Astrocyte of the hippocampus (primary cell): Measurements from ENCODE around the gene BACH2.
A peak's percentile ranks its signal among the peaks of the same experiment; 100 is the strongest.

Experiments
- DNase-seq: peaks from one replicate; pipeline ENCODE4 v3.0.0; 2011; ENCODE audit warnings: low read depth, low spot score

Gene BACH2

DNA sequence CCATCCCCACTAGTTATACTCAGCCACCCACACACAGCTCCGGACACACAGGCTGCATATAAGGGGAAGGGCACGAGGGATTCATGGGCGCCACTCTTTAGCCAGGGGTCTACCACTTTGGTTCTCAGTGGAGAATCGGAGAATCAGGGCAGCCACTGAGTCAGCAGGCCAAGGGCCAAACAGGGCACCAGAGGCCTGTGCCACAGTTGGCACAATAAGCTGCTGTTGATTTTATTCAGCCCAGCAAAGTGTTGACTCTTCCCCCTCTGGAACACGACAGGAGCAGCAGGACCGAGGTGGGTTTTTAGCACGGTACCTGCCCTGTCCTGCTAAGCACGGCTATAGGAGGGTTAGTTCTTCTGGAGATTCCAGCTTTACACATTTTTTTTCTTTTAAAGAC, 354.0 kb downstream of the BACH2 start:
- DNase-seq, result no peak

DNA sequence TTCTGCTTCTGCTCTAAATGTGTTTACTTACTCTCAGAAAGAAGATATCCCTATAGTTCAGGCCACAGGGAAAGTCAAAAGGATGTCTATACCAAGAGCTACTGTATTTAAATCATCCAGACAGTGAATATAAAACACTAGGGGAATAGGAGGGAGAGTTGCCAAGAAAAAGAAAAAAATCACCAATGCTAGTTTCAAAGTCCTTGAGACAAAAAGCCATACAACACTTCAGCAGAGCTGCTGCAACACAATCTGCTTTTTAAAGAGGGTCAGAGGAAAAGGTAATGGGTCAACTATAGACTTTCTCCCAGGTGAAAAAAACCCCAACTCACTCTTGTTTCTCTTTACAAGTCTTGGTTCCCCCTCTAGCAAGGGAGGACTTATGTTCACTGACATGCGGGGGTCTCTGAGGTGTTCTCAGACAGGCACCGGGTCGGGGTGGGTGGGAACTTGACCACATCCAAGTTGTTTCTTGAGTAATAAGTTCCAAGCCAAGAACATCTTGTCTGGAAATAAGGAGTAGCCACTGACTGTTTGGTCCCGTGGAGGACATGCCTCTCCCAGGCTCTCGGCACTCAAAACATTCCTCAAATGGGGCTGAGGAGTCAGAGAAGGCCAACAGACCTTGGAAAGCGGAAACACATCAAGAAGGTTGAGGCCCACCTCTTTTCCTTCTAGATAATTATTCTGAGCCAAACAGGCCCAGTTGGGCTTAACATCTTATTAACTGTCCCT, 354.7 kb downstream of the BACH2 start:
- DNase-seq, result no peak

DNA sequence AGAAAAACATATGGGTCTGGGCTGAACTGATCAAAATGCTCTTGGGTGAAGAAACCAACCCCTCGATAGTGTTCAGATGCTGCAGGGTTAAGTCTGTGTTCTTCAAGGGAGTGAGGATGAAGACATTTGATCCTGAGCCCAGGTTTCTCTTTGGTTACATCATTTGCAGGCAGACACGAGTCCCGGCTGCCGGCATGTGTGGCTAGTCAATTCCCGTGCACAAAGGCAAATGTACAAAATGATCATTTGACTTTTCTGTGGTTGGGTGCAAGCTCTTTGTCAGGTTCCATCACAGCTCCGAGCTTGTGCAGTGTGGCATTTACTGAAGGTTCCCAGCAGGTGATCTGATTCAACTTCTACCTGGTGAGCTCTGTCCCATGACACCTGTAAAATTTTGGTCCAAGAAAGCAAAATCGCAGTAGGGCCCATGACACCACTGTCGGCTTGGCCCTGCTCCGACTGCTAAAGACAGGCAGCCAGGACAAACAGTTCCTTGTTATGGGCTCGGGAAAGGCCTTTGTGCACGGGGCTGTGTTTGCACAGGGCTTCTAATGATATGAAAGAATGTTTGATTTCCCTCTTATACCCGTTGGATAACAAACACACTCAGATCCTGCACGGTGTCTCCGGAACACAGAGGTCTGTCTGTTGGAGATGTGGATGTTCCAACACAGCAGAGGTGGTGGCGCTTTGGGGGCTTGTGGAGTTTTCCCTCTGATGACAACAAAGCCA, 355.4 kb downstream of the BACH2 start:
- peak; percentile 65 for DNase-seq

DNA sequence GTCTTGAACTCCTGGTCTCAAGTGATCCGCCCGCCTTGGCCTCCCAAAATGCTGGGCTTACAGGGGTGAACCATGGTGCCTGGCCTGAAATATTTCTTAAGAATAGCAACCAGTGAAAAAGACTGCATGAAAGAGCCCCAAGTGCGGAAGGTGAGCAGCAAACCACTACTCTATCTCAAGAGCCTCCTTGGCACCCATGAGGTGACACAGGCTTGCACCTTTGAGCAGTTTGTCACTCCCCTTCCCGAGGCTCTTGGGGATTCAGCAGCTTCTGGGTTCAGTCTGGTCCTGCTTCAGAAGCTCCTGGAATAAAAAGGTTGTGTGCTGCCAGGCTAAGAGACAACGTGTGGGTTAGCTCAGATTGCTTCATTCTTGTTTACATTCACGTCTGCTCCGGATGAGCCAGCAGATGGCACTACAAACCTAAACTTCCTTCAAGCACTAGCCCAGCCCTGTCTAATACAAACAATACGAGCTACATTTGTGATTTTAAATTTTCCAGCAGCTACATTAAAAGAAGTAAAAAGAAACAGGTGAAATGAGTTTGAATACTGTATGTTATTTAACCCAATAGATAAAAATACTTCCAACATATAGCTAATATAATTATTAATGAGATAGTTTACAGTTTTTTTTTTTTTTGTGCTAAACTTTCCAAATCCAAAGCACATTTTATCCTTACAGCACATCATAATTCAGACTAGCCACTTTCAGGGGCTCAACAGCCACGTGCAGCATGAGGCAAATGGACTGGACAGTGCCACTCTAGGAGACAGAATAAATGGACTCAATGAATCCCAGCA, 356.2 kb downstream of the BACH2 start:
- DNase-seq, result peak; percentile 88

DNA sequence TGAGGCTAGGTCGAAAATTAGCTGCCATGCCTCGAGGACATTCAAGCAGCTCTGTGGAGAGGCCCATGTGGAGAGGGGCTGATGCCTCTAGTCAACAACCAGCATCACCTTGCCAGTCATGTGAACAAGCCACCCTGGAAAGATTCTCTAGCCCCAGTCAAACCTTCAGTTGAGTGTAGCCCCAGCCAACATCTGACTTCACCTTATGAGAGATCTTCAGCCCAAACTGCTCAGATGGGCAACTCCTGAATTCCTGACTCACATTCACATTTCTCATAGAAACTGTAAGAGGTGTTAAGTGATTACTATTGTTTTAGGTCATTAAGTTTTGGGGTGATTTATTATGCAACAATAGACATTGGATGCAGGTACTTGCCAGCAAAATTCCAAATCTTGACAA, 357.5 kb downstream of the BACH2 start:
- DNase-seq, result no peak

DNA sequence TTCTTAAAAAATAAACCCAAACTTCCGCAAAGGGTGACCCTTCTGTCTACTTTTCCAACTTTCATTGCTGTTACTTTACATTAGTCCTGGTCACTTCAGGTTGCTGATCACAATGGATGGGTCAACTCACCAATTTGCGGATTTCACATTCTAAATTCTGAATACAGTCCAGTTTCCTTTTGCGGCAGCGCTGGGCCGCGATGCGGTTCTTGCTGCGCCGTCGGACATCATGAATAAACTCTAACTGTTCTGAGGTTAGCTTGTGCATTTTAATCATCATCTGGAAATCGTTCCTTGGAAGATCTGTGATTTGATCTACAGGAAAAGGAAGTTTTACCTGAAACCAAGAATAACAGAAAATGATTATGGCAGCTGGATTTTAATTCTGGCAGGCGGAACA, 358.6 kb downstream of the BACH2 start:
- no peak for DNase-seq

DNA sequence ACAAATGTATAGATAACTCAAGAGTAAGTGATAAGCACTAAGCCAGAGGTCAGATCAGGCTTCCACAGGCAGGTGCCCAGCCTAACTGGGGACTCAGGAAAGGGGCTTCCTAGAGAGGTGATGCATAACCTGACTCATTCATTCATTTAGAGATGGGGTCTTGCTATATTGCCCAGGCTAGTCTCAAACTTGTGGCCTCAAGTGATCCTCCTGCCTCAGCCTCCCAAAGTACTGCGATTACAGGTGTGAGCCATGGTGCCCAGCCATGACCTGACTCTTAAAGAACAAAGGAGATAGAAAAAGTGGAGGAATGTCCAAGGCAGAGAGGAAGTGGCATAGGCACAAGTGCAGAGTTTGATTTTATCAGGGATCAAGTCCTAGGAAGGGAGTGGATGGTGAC, 360.5 kb downstream of the BACH2 start:
- no peak for DNase-seq

DNA sequence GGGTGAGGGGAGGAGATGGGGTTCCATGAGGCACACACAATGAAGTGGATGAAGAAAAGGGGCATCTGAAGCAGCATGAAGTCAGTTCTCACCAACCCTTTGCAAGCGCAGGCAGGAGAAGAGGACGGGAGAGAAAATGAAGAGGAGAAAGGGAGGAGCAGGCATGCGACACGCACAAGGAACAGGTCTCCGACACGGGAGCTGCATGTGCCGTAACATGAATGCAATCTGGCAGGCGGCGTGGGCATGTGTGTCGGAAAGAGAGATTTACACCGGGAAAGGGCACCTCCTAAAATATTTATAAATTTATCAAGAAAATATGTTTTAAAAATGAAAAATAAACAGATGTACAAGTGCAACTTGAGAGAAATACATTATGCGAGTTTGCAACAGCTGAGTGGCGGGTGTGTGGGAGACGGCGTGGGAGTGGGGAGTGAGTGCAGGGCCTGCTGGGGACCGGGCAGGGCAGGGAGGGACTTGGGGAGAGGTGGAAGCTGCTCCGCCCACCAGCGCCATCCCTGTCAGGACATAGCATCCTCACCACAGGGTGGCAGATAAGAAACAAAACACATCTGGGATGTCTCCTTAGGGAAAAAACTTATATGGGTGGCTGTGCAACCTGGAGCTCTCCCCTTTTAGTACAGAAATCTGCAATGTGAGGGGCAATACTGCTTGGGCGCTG, 361.8 kb downstream of the BACH2 start:
- DNase-seq, result no peak

DNA sequence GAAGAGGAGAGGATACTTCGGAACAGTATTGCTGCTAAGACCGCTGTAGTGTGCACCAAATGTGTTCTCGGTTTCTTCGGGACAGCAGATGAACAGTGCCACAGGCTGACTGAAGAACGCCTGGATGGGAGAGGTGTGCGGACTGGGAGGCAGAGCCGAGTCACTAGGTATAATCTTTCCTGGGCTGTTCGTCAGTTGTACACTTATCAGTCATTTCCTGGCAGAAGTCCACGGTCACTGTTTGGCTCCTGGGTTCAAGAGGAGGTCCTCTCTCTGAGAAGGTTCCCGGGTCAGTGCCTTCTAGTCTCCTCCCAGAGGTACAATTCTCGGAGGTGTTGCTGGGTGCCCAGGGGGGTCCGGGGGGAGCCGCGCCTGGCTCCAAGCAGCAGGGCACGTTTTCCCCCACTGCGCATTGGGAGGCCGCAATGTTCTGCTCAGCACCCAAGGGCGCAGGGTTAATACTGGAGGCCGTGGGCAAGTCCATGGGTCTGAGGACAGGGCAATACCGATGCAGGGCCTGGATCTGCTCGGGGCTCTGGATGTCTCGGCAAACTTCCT, 364.3 kb downstream of the BACH2 start:
- no peak for DNase-seq

DNA sequence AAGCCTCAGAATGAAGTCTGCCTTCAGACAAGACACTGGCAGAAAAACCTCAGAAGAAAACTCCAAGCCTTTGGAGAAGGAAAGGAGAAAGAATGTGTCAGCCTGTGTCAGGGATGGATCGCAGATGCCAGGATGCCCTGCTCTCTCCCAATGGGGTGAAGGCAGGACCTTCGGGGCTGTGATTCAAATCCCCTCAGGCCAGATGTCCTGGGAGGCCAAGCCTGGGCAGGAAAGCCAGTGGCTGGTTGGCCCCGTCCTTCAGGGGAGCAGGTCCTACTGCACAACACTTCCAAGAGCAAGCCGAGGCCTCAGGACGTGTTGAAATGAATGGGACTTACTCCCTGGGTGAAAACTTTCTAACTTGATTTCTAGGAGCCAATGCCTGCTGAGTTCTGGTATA, 365.9 kb downstream of the BACH2 start:
- no peak for DNase-seq

DNA sequence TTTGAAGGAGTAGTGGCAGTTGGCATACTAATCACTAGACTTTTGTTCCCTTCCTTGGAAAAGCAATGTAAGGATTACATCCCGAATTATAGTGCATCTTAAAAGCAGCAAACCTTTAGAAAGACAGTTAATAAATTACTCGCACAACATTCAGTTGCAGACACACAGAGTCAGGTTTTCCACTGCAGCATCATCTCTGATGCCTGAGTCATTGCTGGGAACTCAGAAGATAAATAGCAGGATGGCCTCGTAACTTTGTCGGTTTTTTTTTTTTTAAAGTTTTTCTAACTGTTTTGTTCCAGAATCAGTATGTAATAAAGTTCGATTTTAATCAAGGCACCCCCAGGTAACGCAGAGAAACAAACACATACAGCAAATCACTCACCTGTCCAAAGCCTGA, 368.0 kb downstream of the BACH2 start:
- peak; percentile 57 for DNase-seq

DNA sequence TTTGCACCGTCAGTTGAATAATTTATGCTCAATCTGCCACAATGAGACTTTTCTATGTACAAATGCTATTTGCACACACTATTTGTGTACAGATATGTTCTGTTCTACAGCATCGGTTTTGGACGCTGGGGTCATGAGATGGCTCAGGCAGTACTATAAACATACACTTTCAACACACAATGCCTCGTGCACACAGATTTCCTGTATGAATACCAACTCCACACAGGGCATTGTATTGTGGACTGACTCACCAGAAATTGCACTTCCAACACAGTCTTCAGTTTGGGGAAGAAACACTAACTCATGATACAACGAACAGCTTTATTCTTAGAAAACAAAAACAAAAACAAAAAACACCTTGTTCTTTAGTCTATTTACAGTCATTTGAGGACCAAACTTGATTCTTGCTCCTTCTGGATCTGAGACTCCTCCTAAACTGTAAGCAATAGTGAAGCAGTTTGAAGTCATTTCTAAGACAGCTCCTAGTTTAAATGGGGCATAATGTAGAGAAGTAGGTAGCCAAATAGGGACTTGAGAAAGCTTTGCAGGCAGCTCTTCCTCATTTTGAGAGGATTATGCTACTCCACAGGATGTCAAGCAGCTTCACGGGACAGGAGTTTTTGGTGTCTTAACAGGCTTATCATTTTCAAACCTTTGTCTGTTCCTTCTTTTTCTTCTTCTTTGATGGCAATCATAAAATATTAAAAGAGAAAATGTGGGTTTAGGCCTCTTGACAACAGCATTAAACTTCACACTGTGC, 368.7 kb downstream of the BACH2 start:
- DNase-seq, result peak; percentile 44

DNA sequence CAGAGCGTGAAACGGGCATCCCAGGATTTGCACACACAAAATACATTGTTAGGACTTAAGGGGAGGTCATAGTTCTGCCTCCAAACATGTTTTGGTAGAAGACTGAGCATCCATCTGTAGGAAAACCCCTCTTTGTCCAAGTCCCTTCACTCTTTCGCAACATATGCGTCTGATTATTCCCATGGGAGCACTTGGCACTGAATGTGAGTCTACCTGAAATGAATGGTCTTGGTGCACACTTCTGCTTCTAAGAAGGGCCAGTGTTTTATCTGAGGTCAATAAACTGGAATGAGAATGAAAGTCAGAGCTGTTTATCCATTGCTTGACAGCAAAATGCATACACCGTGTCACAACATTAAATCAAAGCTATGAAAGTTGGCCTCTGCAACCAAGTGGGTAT, 369.4 kb downstream of the BACH2 start:
- no peak for DNase-seq

DNA sequence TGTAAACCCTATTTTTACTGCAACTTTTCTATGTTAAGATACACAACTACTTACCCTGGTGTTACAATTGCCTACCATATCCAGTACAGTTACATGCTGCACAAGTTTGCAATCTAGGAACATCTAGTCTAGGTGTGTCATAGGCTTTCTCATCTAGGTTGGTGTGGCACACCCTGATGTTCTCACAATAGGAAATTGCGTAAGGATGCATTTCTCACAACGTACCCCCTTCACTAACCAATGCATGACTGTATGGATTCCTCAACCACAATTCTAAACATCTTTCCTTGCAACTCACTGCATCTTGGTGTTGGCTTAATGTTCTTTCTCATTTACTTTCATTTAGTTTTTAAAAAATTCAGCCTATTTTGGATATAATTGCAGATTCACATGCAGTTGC, 370.8 kb downstream of the BACH2 start:
- DNase-seq, result no peak

DNA sequence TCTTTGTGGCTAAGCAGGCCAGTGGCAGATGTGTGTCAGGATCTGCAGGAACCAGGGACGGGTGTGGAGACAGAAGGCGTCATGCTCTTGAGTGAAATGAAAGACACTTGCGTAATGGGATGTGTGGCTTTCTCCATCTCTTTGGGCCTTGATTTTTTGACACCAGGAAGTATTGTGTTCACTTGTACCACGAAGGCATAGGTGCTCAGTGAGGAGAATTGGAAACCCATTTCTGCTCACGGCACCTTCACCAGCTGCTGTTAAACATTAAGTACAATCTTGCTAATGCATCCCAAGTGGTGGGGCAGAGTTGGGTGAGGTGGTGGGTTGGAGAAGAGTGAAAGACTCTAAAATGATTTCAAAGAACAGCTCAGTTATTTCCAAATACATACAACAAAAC, 372.4 kb downstream of the BACH2 start:
- no peak for DNase-seq

DNA sequence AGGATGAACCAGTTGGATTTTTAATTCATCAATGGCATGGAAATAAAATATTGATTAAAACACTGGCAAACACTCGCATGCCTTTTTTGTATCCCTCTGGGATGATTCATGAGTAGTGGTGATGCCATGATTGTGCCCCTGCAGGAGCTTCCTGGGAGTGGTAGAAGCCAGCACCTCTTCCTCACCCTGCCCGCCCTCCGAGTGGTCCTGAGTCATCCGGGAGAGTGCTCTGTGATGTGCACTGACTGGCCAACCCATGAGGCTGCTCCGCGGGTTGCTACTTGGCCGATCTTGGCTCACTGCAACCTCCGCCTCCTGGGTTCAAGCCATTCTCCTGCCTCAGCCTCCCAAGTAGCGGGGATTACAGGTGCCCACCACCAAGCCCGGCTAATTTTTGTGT, 375.0 kb downstream of the BACH2 start:
- DNase-seq, result no peak

DNA sequence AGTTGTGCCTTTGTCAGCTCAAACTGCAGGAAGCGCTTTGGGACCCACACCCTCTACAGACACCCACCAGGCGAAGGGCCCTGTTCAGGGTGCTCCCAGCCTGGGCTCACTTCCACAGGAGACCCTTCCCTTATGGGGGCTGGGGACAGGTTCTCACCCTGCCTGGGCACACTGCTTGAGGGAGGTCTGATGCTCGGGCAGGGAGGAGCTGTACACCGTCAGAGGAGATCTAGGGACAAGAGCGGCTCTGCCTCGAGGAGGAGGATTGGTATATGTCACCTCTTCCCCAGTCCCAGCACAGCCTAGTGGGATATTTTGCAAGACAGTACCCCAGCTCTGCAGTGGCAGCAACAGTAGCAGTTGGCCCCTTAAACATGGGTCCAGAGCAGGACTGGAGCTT, 375.4 kb downstream of the BACH2 start:
- DNase-seq, result no peak

DNA sequence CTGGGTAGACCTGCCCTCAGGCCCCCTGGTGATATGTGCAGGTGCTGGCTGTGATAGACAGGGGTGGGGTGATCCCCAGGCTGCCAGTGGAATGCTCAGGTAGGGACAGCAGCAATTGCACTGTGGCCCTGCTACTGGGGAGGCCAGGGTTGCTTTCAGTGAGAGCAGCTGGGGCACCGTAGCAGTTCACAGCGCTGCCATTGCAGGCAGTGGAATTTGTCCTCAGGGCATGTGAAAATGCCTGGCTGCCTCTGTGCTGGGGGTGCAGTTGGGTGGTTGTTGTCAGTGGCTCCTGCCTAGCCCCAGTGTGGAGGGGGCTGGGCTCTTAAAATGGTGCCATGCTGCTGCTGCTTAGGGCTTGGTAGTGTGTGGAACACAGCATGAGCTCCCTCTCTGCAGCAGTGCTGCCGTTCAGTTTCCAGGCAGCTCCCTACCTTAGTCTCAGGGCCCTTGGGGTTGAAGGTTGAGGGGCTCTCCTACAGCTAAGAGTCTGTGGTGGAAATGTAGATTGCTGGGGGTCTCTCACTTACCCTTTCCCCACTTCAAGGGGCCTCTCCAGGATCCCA, 378.8 kb downstream of the BACH2 start:
- no peak for DNase-seq

DNA sequence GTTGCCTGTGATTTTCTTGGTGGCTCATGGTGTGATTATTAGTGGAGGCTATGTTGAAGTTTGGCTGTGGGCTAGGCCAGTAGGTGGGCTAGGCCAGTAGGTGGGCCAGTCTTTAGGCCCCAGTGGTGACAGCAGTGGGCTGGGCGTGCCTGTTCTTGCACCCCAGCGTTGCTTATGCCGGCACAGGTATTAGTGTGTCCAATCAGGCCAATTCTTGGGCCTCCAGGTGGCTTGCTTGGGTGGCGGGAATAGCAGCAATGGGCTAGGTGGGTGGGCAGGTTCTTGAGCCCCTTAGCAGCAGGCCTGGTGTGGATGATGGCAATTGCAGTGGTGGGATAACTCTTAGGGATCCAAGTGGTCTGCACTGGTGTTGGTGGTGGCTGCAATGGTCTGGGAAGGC, 379.4 kb downstream of the BACH2 start:
- DNase-seq, result no peak

DNA sequence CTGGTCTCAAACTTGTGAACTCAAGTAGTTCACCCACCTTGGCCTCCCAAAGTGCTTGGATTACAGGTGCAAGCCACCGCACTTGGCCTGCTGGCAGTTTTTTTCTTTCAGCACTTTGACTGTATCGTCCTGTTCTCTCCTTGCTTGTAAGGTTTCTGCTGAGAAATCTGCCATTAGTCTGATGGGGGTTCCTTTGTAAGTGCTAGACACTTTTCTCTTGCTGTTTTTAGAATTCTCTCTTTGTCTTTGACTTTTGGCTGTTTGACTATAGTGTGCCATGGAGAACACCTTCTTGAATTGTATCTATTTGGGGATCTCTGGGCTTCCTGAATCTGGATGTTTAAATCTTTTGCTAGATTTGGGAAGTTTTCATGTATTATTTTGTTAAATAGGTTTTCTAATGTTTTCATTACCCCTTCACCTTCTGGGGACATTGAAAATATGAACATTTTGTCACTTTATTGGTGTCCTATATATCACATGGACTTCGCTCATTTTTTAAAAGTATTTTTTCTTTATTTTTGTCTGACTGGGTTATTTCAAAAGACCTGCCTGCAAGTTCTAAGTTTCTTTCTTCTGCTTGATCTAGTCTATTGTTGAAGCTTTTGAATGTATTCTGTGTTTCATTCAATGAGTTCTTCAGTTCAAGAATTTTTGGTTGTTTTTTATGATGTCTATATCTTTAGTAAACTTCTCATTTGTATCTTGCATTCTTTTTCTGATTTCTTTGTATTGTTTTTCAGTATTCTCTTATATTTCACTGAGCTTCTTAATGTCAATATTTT, 380.3 kb downstream of the BACH2 start:
- no peak for DNase-seq
